GM19438 (cell line): ENCODE measurements around the gene PRKCB.

Source experiments
- ATAC-seq: cut with Tn5 transposase; IDR thresholded peaks from one replicate; pipeline ENCODE4 v1.9.1; 2021; ENCODE audit warnings: low read depth; ENCODE audit not compliant: unreplicated experiment

PRKCB gene

DNA sequence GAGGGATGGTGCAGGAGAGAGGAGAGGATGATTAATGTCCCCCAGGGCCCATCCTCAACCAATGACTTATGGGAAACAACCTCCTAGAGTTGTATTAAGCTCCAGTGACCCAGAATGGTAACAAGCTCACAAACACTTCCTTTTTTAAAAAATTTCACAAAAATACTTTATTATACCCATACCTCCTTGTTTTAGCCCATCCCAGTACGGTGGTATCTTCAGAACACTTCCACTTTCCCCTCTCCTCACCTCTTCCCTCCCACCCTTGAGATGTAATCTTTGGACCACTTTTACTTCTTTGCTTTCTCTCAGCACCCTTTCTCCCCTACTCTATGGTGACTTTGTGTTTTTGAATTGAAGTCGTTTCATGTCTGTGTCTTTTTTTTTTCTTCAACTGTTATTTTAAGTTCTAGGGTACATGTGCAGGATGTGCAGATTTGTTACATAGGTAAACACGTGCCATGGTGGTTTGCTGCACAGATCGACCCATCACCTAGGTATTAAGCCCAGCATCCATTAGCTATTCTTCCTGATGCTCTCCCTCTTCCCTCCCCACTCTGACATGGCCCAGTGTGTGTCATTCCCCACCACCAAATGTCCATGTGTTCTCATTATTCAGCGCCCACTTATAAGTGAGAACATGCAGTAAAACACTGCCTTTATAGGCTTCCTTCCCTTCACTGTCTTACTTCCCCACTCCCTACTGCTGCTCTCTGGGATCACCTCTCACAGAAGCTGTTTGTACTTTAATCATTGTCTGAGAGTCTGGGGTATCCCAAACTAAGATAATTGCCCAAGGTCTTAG lies 124.5 kb downstream of the PRKCB start:
- no peak for ATAC-seq

DNA sequence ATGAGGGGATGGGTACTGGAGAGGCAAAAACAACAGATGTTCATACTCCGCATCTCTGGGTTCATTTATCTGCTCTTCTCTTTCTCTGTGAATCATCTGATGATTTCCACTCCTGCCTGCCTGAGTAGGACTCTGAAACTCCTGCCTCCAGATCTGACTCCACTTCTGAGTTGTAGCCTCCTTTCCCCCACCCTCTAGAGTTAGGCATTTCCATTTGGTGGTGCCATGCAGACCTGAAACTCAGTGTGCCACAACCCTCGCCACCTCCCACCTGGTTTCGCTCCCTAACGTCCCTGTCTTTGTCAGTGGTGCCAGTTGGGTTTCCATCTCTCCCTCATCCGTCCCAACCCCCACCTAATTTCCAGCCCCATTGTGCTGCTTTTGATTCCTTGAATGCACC lies 126.2 kb downstream of the PRKCB start:
- ATAC-seq = no peak

GRCh38 chr16:23964136-23964535 lies 128.4 kb downstream of the PRKCB start:
- ATAC-seq = no peak

GRCh38 chr16:23965137-23965733 lies 129.5 kb downstream of the PRKCB start:
- ATAC-seq = no peak

DNA sequence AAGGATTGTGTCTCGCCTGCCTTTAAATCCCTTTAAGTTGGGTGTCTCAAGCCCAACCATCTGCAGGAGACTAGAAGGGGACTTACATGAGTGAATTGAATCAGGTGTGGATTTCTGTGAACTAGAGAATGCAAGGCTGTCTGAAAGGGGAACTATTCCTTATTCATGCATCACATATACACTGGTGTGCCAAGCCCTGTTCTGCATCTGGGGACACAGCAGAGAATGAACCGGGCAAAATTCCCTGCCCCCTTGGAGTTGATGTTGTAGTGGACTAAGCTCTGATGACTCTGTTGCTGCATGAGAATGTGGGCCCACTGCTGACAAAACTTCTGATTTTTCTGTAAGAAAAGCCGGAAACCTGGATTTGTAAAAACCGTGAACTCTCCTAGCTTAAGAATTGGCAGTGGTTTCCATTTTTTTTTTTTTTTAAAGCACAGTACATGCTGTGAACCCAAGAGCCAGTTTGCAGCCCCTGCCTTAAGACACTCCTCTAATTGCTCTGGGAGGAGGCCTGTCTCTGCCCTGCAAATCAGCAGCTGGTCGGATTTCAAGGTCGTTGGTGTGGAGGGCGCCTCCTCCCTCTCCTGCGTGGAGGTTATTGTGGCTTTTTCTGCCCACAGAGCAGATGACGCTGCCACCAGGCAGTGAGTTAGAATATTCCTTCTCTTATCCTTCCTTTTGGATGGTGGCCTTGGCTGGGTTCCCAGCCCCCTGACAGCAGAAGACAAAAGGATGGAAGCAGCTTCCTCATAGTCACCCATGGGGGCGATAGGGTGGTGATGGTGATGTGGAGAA lies 131.0 kb downstream of the PRKCB start:
- no peak for ATAC-seq

- ATAC-seq = no peak
Observed at GRCh38 chr16:23967775-23968174, 132.0 kb downstream of the PRKCB start.

- no peak for ATAC-seq
Observed at GRCh38 chr16:23968176-23968575, 132.4 kb downstream of the PRKCB start.

DNA sequence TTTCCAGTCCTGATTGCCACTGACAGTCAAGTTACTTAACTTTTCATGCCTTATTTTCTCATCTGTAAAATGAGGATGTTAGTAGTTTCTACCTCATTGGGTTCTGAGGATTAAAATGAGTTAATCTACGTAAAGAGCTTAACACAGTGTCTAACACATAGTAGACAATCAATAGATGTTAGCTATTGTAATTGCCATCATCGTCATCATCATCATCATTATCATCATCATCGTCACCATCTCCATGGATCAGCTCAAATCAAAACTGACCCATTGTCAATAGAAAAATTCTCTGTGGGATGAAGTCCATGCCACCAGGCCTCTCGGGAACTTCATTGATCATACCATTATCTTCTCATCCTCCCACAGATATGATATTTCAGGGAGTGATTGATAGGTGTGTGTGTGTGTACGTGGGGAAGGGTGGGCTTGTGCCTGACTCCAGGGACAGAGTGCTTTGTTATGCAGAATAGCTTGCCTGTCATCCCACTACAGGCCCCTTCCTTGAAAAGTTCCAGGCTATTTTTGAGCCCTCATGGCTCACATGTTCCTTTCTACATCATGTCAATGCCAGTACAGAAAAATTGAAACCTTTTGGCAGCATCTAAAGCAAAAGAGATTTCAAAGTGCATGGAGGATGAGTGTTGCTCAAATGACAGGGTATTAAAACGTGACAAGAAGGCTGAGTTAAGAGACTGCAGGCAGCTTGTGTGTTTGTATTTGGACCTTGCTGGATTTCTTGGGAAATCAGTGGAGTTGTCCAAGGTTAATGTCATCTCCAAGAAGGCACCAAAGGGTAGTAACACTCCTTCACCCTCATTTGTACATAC lies 133.9 kb downstream of the PRKCB start:
- ATAC-seq = no peak

DNA sequence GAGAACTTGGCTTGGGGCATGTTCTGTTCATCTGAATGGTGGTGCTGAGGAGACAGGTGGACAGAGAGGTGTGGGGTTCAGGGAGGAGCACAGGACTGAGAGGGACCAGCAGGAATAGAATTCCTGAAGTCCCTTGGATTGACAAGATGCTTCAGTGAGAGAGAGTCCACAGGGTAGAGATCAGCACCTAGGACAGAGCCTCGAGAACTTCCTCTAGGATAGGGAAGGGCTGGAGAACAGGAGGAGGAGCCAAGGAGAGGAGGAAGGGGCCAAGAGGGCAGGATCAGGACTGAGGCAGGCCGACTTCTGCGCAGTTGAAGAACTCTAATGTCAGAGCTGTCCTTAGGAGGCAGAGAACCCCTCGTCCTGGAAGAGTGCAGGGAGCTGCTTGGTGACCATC lies 138.4 kb downstream of the PRKCB start:
- no peak for ATAC-seq

DNA sequence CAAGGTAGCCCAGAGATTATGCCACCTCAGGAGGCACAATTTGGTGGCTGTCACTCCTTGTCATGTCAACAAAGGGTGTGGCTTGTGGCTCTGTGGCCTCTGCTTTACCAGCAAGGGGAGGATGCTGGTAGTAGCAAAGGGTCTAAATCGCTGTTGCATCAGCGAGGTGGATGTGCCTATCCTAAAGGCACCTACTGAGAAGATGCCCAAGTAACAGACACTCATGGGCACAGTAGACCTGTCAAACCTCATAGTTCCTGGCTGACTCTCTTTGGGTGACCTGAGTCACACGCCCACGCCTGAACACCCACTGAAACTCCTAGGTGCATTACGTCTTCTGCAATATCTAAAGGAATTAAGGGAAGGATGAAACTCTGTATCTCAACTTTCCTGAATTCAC lies 139.5 kb downstream of the PRKCB start:
- ATAC-seq = no peak

DNA sequence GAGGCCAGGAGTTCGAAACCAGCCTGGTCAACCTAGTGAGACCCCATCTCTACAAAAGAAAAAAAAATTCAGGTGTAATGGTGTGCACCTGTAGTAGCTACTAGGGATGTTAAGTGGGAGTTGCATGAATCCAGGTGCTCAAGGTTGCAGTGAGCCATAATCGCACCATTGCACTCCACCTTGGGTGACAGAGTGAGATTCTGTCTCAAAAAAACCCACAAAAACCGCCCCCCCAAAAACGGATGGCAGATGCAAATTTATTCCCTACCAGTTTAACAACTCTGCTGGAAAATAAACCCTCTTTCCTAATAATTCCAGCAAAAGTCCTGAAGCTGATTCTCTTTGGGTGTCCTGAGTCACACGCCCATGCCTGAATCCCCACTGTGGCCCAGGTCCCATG lies 140.3 kb downstream of the PRKCB start:
- ATAC-seq = no peak

GRCh38 chr16:23976524-23976923 lies 140.7 kb downstream of the PRKCB start:
- ATAC-seq = no peak

DNA sequence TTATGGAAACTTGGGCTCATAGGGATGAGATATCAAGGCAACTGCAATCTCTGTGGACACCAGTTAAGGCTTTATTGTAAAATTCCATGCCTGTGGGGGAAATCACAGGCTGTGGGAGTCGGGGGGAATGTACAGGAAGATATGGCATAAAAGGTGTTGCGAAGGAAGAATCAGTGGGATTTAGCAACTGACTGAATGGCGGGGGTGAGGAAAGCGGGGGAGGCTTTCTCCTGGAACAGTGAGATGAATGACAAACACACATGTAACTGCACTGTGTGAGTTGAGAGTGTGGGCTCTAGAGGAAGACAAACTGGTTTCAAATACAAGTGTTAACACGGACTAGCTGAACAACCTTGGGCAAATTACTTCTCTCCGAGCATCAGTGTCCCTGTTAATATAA lies 143.7 kb downstream of the PRKCB start:
- ATAC-seq = no peak

GRCh38 chr16:23979982-23980381 lies 144.2 kb downstream of the PRKCB start:
- no peak for ATAC-seq

DNA sequence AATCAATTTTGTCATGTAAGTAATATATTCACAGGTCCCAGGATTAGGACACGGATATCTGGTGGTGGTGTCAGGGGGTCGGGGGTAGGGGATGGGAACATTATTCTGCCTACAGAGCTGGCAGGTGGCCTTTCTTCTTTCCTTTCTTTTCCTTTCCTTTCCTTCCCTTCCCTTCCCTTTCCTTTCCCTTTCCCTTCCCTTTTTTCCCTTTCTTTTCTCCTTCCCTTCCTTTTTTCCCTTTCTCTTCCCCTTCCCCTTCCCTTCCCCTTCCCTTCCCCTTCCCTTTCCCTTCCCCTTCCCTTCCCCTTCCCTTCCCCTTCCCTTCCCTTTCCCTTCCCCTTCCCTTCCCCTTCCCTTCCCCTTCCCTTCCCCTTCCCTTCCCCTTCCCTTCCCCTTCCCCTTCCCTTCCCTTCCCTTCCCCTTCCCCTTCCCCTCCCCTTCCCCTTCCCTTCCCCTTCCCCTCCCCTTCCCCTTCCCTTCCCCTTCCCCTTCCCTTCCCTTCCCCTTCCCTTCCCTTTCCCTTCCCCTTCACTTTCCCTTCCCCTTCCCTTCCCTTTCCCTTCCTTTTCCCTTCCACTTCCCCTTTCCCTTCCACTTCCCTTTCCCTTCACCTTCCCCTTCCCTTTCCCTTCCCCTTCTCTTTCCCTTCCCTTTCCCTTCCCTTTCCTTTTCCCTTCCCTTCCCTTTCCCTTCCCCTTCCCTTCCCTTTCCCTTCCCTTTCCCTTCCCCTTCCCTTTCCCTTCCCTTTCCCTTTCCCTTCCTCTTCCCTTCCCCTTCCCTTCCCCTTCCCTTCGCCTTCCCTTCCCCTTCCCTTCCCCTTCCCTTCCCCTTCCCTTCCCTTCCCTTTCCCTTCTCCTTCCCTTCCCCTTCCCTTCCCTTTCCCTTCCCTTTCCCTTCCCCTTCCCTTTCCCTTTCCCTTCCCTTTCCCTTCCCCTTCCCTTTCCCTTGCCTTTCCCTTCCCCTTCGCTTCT lies 145.9 kb downstream of the PRKCB start:
- ATAC-seq = no peak

GRCh38 chr16:23986455-23986854 lies 150.7 kb downstream of the PRKCB start:
- no peak for ATAC-seq

DNA sequence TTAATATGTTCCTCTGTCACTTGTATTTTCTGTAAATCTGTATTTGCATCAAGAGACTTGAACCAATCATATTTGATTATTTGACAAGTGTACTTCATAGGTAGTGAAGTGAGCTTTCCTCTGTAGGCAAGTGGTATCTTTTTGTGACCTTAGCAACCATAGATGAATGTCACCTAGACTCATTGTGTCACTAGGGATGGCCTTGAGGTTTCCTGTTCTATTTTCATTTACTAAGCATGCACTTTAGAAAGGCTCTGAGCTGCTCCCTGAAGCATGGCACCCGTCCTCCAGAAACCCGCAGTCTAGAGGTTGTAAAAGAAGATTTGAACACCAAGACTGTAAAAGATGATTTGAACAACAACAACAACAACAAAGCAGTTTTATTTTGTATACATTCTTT lies 151.7 kb downstream of the PRKCB start:
- peak; percentile 91 for ATAC-seq

- no peak for ATAC-seq
Observed at GRCh38 chr16:23990507-23990906, 154.7 kb downstream of the PRKCB start.

DNA sequence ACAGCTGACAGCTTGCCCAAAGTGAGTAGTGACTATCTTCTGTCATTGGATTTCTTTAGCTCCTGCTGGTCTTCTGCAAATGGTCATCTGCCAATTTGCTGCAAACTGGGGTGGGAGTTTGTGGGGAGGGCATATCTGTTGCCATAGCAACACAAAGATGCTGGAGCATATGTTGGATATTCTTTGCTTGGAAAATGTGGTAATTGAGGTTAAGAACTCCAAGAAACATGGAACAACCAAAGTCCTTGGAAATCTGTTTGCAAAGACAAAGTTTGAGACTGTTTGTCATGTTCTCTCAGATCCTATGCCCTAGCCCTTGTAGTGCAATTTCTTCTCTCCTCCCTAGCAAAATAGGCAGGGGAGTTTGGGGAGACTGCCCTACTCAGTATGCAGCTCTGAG lies 155.3 kb downstream of the PRKCB start:
- no peak for ATAC-seq

DNA sequence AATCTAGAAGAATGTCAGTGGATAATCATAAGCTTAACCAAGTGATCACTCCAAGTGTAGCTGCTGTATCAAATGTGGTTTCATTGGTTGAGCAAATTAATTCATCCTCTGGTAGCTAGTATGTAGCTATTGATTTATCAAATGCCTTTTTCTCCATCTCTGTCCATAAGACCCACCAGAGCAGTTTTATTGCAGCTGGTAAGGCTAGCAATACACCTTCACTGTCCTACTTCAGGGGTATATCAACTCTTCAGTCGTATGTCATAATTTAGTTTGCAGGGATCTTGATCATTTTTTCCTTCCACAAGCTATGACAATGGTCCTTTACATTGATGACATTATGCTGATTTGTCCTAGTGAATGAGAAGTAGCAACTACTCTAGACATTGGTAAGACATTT lies 158.8 kb downstream of the PRKCB start:
- no peak for ATAC-seq
